MM.1S (cell line): ENCODE results near the gene PHF21B.

Source experiments
- DNase-seq: peaks from one replicate; pipeline ENCODE4 v3.0.0-alpha.2; 2015
- H2AFZ ChIP-seq: fragments of 300-600 bp; sonication (generic); 2 replicates; pipeline ENCODE4 v1.6.0; 2016; ENCODE audit warnings: antibody characterized with exemption, low read length
- H3F3A ChIP-seq: fragments of 300-600 bp; sonication (generic); 2 replicates; pipeline ENCODE4 v1.6.1; 2016; ENCODE audit warnings: mild to moderate bottlenecking, antibody characterized with exemption, low read length, moderate library complexity, mixed read lengths; ENCODE audit not compliant: insufficient read depth
- H3K27ac ChIP-seq: fragments of 300-600 bp; sonication (generic); 2 replicates; pipeline ENCODE4 v1.5.1; 2016; ENCODE audit warnings: mild to moderate bottlenecking, low read length
- H3K27me3 ChIP-seq: fragments of 300-600 bp; sonication (generic); replicated peaks from 2 replicates; pipeline ENCODE4 v1.6.0; 2016; ENCODE audit warnings: low read length; ENCODE audit not compliant: insufficient read depth
- H3K36me3 ChIP-seq: fragments of 300-600 bp; sonication (generic); replicated peaks from 2 replicates; pipeline ENCODE4 v1.6.1; 2016; ENCODE audit warnings: mild to moderate bottlenecking, low read length, mixed read lengths; ENCODE audit not compliant: insufficient read depth
- H3K4me1 ChIP-seq: fragments of 300-600 bp; sonication (generic); 2 replicates; pipeline ENCODE4 v1.6.1; 2016; ENCODE audit warnings: low read length, mixed read lengths
- H3K4me2 ChIP-seq: fragments of 300-600 bp; sonication (generic); 2 replicates; pipeline ENCODE4 v1.6.0; 2016; ENCODE audit warnings: low read depth, low read length
- H3K4me3 ChIP-seq: fragments of 300-600 bp; sonication (generic); 2 replicates; pipeline ENCODE4 v1.5.1; 2016; ENCODE audit warnings: low read length, mixed read lengths
- H3K79me2 ChIP-seq: fragments of 300-600 bp; sonication (generic); 2 replicates; pipeline ENCODE4 v1.6.1; 2016; ENCODE audit warnings: mixed run types, low read length, mixed read lengths
- H3K9ac ChIP-seq: fragments of 300-600 bp; sonication (generic); 2 replicates; pipeline ENCODE4 v1.6.1; 2016; ENCODE audit warnings: low read length, mixed read lengths
- H3K9me2 ChIP-seq: fragments of 300-600 bp; sonication (generic); replicated peaks from 2 replicates; pipeline ENCODE4 v1.6.1; 2016; ENCODE audit warnings: mild to moderate bottlenecking, low read length, mixed read lengths; ENCODE audit not compliant: insufficient read depth
- H3K9me3 ChIP-seq: fragments of 300-600 bp; sonication (generic); replicated peaks from 2 replicates; pipeline ENCODE4 v1.6.1; 2016; ENCODE audit warnings: mild to moderate bottlenecking, low read length, mixed read lengths; ENCODE audit not compliant: insufficient read depth
- H4K20me1 ChIP-seq: fragments of 300-600 bp; sonication (generic); 2 replicates; pipeline ENCODE4 v1.6.1; 2016; ENCODE audit warnings: mild to moderate bottlenecking, low read length, moderate library complexity, mixed read lengths; ENCODE audit not compliant: insufficient read depth
- CTCF ChIP-seq: fragments of 300-600 bp; sonication (generic); IDR thresholded peaks from 2 replicates; pipeline ENCODE4 v1.5.1; 2016; ENCODE audit warnings: antibody characterized with exemption, low read length, mixed read lengths
- EZH2 ChIP-seq: fragments of 300-600 bp; sonication (generic); optimal IDR thresholded peaks from 2 replicates; pipeline ENCODE3; 2017; ENCODE audit warnings: low read depth, mild to moderate bottlenecking, antibody characterized with exemption, low read length, mixed read lengths
- EZH2phosphoT487 ChIP-seq: fragments of 300-600 bp; sonication (generic); IDR thresholded peaks from 2 replicates; pipeline ENCODE4 v1.6.1; 2018; ENCODE audit warnings: antibody characterized with exemption, low read length

Gene PHF21B

GRCh38 chr22:44878483-44879300, 131.1 kb downstream of the PHF21B start:
- Histone ChIP-seq H3K36me3 (no peaks in the 10 kb centered on the region), H3K27me3 (peaks cover 84% of the 10 kb centered on the region), H3K9ac (no peak overlapping the region), H3K9me2 (no peaks in the 10 kb centered on the region), H3K79me2 (no peaks in the 10 kb centered on the region), H3K4me2 (no peak overlapping the region), H3K9me3 (no peaks in the 10 kb centered on the region), H3K4me3 (no peak overlapping the region), H2AFZ (no peak overlapping the region), H3F3A (no peaks in the 10 kb centered on the region), H4K20me1 (no peaks in the 10 kb centered on the region), H3K27ac (no peak overlapping the region), H3K4me1 (no peaks in the 10 kb centered on the region)
- no peak for DNase-seq
- no peak for TF ChIP-seq EZH2
- TF ChIP-seq EZH2phosphoT487, result no peak
- TF ChIP-seq CTCF, result no peak

GRCh38 chr22:44876921-44877320, 132.9 kb downstream of the PHF21B start:
- H3K4me2 ChIP-seq, result no peak overlapping the region
- H3K4me3 ChIP-seq, result no peak overlapping the region

GRCh38 chr22:44871782-44872181, 138.0 kb downstream of the PHF21B start:
- Histone ChIP-seq H3K9ac (no peak overlapping the region), H3K36me3 (no peaks in the 10 kb centered on the region), H3K9me3 (no peaks in the 10 kb centered on the region), H4K20me1 (no peaks in the 10 kb centered on the region), H3K4me2 (no peak overlapping the region), H3K9me2 (no peaks in the 10 kb centered on the region), H3K79me2 (no peaks in the 10 kb centered on the region), H3K4me1 (no peaks in the 10 kb centered on the region), H3K27ac (no peak overlapping the region), H2AFZ (no peak overlapping the region), H3K27me3 (peaks cover 59% of the 10 kb centered on the region), H3K4me3 (no peak overlapping the region), H3F3A (no peaks in the 10 kb centered on the region)
- no peak for TF ChIP-seq CTCF
- TF ChIP-seq EZH2, result no peak
- TF ChIP-seq EZH2phosphoT487, result no peak
- DNase-seq, result no peak

More at GRCh38 chr22:44876921-44877320, 132.9 kb downstream of the PHF21B start:
- H3K27me3 ChIP-seq, result peaks cover 70% of the 10 kb centered on the region
- no peaks in the 10 kb centered on the region for H4K20me1 ChIP-seq
- no peaks in the 10 kb centered on the region for H3K4me1 ChIP-seq
- no peaks in the 10 kb centered on the region for H3K9me3 ChIP-seq
- no peak overlapping the region for H3K27ac ChIP-seq
- TF ChIP-seq CTCF (no peak), EZH2 (no peak), EZH2phosphoT487 (no peak)
- no peak overlapping the region for H2AFZ ChIP-seq
- no peaks in the 10 kb centered on the region for H3K9me2 ChIP-seq
- no peaks in the 10 kb centered on the region for H3K36me3 ChIP-seq
- no peaks in the 10 kb centered on the region for H3F3A ChIP-seq
- no peak overlapping the region for H3K9ac ChIP-seq
- DNase-seq, result no peak
- no peaks in the 10 kb centered on the region for H3K79me2 ChIP-seq
